GM18909 (cell line): ENCODE measurements around the gene LCMT2.

Source experiments
- ATAC-seq: cut with Tn5 transposase; IDR thresholded peaks from one replicate; pipeline ENCODE4 v1.9.1; 2021; ENCODE audit warnings: mild to moderate bottlenecking; ENCODE audit not compliant: unreplicated experiment, poor library complexity

LCMT2 gene

GRCh38 chr15:43276563-43277200 lies 53.7 kb downstream of the LCMT2 start:
- ATAC-seq = no peak

DNA sequence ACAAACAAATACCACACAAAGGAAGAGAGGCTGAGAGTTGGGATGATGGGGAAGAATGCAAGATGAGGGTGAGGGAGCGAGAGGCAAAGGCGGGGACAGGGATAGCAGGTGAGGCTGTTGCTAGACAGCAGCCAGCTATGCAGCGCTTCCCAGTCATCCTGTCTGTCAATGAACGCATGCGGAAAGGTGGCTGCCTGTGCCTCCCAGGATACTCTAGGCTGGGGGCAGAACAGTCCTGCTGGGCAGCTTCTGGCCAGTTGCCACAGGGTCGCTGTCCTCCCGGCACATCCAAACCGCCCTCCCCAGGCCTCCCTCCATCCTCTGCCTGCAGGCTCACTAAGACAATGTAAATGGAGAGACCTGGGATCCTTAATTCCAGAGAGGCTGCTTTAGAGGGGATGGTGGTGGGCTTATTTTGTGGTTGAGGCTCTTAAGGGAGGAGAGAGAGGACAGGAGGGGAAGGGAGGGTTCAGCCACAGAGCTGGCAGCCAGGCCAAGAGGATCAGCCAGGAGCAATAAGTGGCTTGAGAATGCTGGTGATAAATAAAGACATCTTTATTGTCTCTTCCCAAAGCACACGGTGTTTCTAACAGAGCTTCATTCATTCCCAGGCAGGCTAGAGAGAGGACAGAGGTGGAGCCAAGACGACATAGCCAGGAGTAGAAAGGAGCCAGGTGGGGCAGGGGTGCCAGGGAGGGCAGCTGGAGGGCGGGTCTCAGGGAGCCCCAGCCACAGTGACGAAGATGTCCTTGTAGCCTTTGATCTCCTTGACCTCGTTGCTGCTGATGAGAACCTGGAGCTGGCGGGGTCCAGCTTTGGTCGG lies 54.4 kb downstream of the LCMT2 start:
- ATAC-seq = no peak

DNA sequence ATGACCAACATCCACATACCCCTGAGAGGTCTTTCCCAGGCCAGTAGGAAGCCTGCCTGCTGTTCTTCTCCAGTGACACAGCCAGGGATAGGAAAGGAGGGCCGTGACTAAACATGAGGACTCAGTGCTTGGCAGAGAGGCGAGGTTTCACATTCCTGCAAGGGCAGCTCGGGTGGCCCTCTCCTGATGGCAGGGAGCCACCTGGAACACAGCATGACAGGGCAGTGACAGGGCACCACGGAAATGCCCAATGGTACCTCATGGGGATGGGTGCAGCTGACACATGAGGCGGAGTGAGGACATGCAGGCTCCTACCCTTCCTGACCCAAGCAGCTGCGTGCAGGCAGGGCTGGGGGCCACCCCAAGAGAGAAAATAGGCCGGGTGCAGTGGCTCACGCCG lies 56.2 kb downstream of the LCMT2 start:
- no peak for ATAC-seq
